ENCODE measurements around the gene RNU5D-1.
"Not testable (repeated sequence)": the region's sequence is repeated elsewhere in the genome, so short reads cannot be mapped to it uniquely, and the experiment has no call there.

RNU5D-1 gene

DNA sequence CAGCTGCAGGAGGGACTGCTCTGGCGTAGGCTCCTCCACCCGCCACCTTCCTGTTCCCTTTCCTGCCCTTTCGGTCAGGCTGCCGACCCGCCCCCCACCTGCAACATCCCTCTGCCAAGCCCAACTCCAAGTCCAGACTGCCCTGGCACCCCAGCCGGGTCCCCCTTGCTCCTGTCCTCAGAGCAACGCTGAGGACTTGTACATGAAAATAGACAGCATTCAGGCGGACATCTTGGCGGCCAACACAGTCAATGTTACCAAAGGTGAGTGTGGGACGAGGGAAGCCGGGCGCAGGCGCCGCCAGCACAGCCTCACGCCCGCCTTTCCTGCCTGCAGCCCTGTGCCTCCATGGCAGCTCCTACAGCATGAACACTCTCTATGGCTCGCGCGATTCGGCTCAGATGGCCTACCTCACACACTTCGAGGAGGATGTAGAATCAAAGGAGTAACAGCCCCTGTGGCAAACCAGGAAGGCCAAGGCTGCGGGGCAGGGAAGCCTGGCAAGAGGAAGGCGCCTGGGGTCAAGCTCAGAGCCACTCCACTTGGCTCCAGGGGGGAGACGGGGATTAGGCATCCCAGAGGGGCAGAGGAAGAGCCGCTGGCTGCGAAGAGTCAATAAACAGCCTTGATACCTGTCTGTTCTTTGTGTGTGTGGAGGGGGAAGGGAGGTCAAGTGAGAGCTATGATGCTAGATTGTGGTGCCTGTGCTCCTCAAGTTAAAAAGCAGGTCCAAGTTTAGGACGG lies 5.8 kb downstream of the RNU5D-1 start:
- DNase-seq: no peak

DNA sequence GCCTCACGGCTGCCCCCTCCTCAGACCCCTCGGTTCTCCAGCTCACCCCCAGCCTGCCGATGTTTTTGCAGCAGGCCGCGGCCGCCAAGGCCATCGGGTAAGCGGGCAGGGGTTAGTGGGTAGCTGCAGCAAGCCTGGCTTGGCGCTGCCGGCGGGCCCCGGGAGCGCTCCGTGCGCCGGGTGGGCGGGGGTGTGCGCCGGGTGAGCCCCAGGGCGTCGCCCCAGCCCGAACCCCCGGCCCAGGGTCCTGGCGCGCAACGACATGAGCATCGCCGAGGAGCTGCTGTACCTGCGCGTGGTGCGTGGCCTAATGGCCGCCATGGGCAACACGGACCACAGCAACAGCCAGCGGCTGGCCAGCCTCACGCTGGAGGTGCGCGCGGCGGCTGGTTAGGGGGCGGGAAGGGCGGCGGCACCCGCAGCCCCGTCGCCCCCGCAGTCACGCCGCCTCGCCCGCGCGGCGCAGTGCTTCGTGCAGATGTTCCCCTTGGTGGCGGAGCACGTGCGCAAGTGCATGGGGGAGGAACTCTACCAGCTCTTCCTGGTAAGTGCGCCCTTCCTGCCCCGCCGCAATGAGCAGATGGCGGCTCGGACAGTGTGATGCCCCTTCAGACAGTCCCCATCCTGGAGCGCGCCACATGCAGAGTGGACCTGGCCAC lies 6.5 kb downstream of the RNU5D-1 start:
- DNase-seq: no peak

DNA sequence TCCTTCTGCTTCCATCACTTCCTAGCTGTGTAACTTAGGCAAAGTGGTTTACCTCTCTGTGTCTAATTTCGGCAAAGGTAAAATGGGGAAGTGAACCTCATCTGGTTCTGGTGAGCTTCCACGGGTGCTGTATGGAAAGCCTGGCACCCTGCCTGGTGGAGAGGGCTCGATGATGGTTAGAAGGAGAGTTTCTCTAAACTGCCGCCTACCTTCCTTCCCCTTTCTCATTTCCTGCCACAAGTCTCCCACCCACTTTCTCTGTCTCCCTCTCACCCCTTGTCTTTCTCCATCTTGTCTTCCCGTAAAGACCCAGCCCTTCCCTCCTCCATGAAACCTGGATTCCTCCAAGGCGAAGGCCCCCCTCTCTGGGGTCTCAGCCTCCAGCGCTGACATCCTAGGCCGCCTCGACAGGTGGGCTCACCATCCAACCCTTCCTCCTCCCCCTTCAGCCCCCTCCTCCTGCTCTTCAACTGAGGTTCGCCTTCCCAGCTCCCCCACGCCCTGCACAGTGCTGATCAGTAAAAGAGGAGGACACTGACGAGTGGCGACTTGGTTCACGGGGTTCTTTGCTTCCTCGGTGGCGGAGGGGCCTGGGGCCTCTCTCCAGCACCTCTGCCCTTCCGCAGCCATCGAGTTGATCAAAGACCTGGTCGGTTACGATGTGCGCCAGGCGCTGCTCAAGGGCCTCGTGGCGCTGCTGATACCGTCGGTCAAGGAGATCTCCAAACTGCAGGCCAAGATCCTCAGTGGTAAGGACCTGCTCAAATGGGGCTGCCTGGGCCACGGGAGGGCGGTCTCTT lies 7.3 kb downstream of the RNU5D-1 start:
- DNase-seq: no peak

DNA sequence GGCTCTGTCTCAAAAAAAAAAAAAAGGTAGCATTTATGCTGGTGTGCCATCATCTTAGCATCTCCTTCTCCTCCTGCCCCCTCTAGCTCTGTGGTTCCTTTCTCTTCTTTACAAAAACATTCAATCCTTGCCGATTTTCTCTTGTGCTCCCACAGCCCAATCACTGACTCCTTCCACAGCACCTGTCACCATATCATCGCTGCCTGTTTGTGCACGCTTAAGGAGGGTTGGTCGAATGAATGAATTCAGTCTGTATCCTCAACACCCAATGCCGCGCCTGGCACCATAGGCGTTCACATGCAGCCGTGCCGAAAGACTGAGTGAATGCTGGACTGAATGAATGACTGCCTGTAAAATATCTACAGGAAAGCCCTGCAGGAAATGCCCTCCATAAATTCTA lies 7.9 kb downstream of the RNU5D-1 start:
- no peak for DNase-seq

DNA sequence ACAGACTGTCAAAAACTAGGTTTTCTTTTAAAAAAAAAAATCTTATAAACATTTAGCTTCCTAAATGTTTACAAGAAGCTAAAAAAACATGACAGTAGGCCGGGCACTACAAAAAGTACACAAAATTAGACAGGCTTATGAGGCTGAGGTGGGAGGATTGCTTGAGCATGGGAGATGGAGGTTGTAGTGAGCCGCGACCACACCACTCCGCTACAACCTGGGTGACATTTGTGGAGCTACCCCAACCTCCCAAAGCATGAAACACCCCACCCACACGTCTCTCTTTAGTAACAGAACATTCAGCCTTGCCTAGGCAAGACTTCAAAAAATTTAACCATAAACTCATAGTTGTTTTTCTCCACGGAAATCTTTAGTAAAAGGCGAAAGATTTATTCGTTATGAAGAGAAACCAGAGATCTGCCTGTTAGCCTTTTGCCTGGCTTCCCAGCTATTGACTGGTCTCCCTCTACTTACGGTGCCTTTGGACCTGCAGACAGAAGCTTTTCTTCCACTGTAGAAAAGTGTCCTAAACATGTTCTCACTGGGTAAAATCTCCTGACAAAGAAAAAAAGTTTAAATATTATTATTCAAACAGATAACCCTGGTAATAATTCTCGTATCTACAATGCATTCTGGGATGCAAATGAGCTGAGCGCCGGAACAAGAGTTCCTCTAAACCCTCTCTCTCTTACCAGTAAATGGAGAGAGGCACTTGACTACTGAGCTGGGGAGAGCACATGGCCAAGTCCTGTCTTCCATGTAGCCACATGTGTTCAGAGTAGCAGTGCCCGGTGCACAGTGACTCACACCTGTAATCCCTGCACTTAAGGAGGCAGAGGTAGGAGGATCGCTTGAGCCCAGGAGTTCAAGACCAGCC lies 9.2 kb downstream of the RNU5D-1 start:
- DNase-seq: no peak

DNA sequence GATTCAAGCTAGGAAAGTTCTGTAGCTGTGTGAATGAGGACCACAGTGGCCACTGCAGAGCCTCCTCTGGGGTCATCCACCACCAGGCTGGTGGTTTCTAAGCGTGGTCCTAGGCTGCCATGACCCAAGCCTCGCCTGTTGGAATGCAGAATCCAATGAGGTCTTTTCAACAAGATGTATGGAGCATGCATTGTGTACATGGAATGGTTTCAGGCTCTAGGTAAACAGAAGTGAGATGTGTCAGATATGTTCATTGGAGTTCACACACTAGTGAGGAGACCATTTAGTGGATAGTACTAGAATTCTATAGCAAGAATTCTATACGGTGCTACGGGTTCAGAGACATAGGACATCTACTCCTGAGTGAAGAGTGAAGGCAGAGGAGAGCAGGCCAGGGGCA lies 10.7 kb downstream of the RNU5D-1 start:
- no peak for DNase-seq

DNA sequence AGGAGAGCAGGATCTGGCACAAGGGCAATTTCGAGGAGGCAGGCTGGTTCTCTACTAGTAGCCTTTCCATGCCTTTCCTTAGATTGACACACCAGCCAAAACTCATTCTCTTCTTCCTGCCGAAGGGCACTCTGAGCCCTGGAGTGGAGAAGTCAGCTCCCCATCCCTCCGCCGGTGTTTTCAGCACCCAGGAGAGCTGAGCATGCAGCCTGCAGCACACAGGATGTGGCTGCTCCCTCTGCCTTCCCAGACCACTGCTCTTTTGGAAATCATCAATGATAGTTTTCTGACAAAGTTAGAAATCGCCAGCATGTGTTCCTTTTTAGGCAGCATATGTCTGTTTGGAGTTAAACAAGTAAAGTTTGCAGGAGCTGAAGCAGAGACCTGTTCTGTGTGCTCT lies 11.7 kb downstream of the RNU5D-1 start:
- DNase-seq: no peak

DNA sequence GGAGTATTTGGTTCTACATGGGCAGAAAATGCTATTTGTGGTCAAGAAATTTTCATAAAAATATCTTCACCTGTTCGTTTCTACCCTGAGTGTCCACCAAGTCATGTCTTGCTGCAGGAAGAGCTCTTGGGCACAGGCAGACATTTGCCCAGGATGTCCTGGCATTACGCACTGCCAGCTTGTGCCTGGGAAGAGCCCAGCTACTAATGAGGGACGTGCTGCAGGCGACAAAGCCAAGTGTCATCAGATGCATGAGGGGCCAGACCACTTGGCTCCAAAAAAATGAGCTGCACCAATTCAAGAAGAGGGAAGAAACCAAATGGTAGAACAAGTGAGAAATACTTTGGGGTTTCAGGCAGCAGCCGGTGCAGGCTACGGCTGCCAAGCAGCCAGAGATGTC lies 12.9 kb downstream of the RNU5D-1 start:
- DNase-seq: no peak

DNA sequence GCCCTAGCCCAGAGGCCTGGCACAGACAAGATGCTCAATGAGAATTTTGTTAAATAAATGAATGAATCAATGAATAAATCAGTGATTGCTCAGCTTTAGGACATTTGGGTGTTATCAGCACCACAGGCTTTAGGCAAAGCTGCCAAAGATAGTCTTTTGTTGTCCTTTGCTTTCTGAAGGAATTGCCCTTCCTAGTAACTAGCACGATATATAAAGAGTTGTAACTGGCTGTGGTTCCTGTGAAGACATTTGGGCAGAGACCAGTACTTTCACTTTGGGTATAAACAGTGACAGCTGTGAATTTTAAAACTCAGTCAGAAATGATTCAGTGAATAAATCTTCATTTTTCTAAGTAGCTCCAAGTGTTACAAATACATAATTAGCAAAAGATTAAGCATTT lies 13.3 kb downstream of the RNU5D-1 start:
- no peak for DNase-seq

DNA sequence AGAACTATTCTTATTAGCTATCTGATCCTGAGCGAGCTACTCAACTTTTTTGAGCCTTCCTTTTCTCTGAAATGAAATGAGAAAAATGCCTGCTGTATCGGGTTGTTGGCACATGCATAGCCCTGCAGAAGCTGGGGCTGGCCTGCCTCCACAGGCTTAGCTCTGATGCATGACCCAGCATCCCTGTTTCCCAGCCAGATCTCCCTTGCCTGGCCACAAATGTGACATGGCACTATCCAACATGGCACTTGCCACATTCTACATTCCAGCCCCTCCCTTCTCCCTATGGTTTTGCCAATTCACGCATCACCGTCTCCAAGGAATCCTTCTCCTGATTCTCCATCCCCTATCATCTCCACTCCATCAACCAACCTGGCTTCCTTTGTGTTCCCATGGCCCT lies 13.8 kb downstream of the RNU5D-1 start:
- DNase-seq: no peak

DNA sequence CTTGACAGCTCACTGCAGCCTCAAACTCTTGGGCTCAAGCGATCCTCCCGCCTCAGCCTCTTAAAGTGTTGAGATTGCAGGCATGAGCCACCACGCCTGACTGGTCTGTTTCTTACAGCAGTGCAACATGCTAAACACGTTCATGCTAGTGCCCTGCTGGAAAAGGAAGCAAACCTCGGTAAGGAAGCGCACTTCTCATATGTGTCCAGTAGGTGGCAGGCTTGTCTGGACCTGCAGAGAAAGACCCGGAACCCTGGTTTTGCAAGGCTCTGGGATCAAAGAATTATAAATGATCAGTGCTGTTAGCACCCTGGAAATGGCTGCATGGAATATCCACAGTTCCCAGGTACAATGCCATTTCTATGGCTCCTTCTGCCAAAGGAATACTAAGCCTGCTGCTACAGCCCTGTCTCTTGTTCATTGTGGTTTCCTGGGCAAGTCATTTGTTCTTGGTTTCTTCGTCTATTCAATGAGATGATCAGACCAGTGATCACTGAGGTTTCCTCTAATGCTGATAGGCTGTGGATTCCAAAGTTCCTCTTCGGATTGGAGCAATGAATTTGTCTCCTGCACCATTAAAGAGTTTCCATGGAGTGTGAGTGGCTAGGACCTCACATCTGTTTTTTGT lies 15.9 kb downstream of the RNU5D-1 start:
- DNase-seq: no peak

DNA sequence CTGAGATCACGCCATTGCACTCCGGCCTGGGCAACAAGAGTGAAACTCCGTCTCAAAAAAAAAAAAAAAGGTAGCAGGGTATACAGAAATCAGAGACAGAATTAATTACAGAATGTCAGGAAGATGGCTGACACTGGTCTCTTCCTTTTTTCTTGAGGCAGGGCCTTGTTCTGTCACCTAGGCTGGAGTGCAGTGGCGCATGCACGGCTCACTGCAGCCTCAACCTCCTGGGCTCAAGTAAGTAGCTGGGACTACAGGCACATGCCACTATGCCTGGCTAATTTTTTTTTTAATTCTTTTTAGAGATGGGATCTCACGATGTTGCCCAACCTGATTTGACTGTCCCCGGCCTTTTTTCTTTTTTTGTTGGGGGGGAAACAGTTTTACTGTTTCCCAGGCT lies 16.4 kb downstream of the RNU5D-1 start:
- no peak for DNase-seq

DNA sequence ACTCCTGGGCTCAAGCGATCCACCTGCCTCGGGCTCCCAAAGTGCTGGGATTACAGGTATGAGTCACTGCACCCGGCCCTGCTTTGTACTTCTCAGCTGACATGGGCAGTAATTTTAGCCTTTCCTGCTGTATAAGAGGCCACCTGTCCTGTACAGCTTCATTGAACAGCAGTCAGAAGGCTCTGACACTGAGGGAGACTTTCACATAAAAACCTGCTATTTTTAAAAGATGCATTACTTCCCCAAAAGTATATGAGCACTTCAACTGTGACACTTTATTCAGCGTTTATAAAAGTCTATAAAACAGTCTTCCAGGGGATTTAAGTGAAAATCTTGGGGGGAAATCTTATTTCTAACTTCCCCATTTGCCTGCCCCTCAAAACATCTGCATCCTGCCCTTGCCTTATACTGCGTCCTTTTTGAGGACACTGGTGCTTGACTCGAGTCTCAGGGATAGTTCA lies 17.6 kb downstream of the RNU5D-1 start:
- no peak for DNase-seq

DNA sequence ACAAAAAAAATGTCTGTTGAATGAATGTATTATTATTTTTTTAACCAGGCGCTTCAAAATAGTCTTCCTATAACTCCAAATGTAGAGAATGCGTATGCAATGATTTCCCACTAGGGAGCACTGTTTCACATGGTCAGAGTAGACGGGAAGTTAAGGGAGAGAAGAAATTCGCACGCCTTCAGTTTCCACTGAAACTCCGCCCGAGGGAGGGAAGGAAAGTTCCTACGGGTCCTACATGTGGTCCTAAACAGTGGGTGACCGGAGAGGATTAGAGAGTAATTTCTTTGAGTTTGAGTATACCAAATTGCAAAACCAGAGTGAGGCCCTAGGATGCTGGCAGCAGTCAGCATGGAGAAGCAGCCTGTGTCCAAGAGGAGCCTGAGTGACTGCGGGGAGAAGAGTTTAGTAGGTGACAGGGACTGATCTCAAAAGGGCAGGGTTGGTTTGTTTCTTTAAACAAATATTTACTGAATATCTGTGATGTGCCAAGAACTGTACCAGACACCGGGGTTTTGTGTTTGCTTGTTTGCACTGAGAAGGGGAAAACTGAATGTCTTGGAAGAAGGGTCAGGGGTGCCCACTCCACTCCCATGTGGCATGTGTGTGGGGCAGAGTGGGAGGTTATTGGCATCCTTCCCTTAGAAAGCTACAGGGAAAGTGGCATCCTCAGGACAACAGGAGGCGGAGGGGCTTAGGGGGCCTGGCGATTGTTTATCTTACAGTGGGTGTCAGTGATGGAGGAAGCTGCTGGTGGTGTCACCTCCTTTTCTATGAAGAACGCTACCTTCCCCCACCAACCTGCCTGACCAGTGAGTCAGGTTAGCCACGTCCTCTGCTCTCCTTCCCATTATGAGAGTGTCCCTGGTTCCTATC lies 22.8 kb downstream of the RNU5D-1 start:
- no peak for DNase-seq

DNA sequence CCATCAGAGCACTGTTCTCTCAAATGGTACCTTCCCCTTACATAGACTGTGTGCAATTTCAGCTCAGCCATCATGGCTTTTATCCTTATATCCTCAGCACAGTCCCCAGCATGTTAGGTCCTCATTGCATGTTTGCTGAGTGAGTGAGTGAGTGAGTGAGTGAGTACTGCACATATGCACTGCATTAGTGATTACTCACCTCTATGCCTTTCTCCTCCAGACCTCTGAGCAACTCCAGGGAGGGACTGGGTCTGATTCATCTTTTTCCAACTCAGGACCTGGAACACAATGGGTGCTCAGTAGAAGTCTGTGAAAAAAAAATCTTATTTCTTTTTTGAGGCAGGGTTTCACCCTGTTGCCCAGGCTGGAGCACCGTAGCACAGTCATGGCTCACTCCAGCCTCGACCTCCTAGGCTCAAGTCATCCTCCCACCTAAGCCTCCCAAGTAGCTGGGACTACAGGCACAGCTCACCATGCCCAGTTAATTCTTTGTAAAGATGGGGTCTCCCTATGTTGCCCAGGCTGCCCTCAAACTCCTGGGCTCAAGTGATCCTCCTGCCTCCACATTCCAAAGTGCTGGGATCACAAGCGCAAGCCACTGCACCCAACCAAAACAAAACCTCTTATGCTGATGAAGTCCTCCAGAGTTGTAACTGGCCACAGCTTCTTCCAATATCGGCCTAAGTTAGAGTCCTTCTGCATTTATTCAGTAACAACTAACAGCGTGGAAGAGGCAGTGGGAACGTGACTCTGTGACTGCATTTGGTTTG lies 23.7 kb downstream of the RNU5D-1 start:
- no peak for DNase-seq

DNA sequence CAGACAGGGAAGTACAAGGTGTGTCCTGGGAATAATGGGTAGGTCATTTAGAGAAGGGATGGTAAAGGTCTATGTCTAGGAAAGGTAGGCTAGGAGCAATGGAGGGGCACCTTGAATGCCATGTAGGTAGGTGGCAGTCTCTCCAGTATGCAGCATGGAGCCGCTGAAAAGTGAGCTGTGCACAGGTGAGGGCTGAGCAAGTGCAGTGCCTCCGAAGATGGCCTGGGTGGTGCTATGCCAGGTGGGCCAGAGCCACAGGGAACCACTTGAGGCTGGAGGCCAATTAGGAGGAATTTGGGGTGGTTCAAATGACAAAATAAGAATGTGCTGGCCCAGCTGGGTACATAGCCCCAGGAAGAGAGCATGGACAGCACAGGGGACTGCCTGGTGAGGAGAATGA lies 25.0 kb downstream of the RNU5D-1 start:
- DNase-seq: no peak

DNA sequence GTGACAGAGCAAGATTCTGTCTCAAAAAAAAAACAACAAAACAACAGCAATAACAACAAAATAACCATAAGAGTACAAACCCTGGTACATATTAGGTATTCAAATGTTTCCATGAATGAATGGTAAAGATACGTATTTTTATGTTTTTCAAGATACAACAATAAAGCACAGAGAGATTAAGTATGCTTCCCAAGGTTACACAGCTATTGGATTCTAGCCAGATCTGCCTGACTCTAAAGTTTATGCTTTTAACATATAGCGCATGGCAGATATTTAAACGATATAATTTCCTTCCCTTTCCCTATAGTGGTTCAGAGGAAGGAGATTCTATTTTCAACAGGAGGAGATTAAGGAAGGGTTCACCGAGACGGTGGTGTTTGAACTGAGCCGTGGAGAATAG lies 25.5 kb downstream of the RNU5D-1 start:
- DNase-seq: no peak

DNA sequence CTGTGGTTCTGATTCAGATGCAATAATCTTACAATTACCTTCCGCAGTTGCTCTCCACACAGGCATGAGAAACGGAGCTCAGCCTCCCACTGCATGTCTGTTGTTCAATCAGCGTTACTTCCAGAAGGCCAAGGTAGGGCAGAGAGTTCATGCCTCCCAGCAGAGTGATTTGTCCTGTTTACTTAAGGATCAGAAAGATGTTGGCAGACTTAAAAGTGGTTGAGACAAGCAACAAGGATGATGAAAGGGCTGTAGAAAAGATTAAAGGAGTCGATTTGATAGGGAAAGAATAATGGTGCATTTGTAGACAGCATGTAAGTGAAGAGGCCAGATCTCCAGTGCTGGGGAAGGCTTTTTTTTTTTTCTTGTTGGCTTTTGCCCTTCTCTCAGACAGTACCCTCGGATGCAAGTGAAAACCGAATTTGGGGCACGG lies 29.8 kb downstream of the RNU5D-1 start:
- DNase-seq: no peak

DNA sequence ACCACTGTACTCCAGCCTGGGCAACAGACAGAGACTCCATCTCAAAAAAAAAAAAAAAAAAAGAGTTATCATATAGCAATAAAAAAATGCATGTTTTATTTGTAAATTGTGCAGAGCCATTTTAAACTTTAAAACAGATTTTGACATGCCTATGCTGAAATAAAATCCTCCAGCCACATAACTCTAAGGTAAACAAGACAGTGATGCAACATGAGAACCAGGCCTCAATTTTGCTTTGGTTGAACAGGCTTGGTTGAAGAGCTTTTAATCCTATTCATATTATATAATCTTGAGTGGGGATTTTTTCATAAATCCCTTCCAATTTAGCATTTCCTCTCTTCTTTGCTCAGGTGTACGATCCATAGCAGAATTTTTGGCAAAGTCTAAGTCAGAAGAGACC lies 30.4 kb downstream of the RNU5D-1 start:
- no peak for DNase-seq

DNA sequence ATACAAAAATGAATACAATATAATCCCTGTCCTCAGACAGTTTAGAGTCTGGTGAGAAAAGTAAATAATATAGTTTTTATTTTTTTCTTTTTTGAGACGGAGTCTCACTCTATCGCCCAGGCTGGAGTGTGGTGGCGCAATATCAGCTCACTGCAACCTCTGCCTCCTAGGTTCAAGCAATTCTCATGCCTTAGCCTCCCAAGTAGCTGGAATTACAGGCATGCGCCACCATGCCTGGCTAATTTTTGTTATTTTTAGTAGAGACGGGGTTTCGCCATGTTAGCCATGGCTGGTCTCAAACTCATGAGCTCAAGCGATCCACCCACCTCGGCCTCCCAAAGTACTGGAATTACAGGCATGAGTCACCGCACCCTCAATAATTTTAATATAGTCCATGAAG lies 31.6 kb downstream of the RNU5D-1 start:
- not testable (repeated sequence) for DNase-seq

DNA sequence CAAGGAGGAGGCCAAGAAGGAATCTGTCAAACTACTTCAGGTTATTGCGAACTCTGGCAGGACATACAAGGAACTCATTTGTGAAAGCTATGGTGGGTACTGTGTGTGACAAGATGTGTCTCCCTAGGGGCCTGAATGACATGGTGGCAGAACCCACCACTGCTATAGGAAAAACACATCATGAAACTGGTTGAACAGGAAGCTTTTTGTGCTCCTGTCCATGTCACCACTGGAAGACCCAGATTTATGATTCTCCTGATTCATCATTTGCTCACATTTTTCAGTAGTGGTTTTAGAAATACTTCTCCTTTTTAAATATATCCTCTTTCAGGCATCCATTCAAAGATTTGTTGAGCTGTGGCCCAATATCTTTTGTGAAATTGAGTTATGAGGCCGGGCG lies 32.8 kb downstream of the RNU5D-1 start:
- DNase-seq: no peak

All from cortex of kidney (tissue), 1 donor.